Stimulated activated naive CD8-positive, alpha-beta T cell treated with anti-CD3 and anti-CD28 coated beads, Interleukin-15, amount 100 ng/mL, for 72 hours (primary cell): ENCODE results near the gene CBLB.

ENCODE experiments used
- ATAC-seq: fragments of 150-1000 bp; cut with Tn5 transposase; 2 replicates; pipeline ENCODE4 v1.10.0; 2021; ENCODE audit warnings: mild to moderate bottlenecking, moderate library complexity
- DNase-seq, 2 donors: peaks; one replicate each; pipeline ENCODE4 v3.0.0; 2021 to 2022
- H3K27ac Mint-ChIP-seq, 2 donors: one replicate each; pipeline ENCODE4 v1.8.0; 2022; ENCODE audit warnings: mild to moderate bottlenecking in 2 of 2, mixed read lengths in 2 of 2, moderate library complexity in 2 of 2
- H3K27me3 Mint-ChIP-seq: one replicate; pipeline ENCODE4 v1.8.0; 2022; ENCODE audit warnings: mixed read lengths
- H3K4me1 Mint-ChIP-seq: one replicate; pipeline ENCODE4 v1.8.0; 2022; ENCODE audit warnings: mild to moderate bottlenecking, mixed read lengths
- H3K4me3 Mint-ChIP-seq, 2 donors: one replicate each; pipeline ENCODE4 v1.8.0; 2022; ENCODE audit warnings: mild to moderate bottlenecking in 2 of 2, mixed read lengths in 2 of 2, moderate library complexity in 1 of 2
- H3K9me3 Mint-ChIP-seq, 2 donors: one replicate each; pipeline ENCODE4 v1.8.0; 2022; ENCODE audit warnings: mixed read lengths in 2 of 2

The CBLB gene

DNA sequence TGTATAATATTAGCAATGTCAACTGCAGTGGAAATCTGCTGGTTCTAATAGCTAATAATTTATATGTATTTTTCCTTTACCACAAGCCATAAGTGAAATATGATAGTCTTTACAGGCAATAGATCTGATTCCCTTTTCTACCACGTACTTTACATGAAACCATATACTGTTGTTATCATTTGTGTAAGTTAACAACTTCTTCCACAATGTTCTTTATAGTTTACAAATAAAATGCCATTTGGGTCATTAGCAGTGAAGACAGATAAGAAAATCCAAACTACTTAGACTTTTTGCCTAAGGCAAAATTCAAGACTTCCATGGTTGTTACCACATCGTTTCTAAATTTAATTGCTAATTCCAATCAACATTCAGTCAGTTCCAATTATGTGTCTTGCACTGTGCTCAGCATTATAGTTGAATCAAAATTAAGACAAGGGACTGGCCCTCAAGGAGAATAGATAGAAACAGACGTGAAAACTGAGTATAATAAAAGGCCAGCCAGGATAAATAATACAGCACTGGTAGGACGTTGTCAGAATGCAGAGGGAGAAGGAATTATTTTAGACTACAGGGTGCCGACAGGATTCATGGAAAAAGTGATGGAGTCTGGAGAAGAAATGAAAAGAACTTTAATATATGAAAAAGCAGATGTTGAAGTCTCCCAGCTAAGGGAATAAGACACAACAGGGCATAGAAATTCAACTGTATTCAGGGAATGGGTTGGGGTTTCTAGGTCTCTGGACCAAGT lies 252.3 kb downstream of the CBLB start:
- H3K4me1 Mint-ChIP-seq = no peaks in the 10 kb centered on the region
- ATAC-seq = no peak
- H3K27me3 Mint-ChIP-seq = no peaks in the 10 kb centered on the region
- H3K27ac Mint-ChIP-seq = no peak overlapping the region
- no peak overlapping the region for H3K4me3 Mint-ChIP-seq
- no peak for DNase-seq
- H3K9me3 Mint-ChIP-seq = no peaks in the 10 kb centered on the region

DNA sequence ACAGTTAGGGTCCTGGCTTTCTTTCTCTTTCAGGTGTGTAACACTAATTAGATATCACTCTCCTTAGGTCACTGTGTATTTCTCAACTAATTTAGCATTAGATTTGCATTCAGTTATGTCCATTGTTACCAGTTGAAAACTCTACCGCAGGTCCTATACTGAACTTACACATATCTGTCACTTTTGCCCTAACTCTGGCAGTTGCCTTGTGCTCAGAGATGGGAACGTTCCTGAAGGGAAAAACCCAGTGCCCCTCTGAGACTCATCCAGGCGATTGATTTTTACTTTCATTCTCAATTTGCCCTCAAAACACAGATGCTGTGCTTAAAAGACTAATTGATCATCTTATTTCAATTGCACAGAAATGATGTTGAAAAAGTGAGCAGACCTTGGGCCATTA lies 253.0 kb downstream of the CBLB start:
- DNase-seq = no peak
- Mint-ChIP-seq H3K9me3 (no peaks in the 10 kb centered on the region), H3K4me3 (no peak overlapping the region), H3K27ac (no peak overlapping the region), H3K4me1 (no peaks in the 10 kb centered on the region), H3K27me3 (no peaks in the 10 kb centered on the region)
- no peak for ATAC-seq

DNA sequence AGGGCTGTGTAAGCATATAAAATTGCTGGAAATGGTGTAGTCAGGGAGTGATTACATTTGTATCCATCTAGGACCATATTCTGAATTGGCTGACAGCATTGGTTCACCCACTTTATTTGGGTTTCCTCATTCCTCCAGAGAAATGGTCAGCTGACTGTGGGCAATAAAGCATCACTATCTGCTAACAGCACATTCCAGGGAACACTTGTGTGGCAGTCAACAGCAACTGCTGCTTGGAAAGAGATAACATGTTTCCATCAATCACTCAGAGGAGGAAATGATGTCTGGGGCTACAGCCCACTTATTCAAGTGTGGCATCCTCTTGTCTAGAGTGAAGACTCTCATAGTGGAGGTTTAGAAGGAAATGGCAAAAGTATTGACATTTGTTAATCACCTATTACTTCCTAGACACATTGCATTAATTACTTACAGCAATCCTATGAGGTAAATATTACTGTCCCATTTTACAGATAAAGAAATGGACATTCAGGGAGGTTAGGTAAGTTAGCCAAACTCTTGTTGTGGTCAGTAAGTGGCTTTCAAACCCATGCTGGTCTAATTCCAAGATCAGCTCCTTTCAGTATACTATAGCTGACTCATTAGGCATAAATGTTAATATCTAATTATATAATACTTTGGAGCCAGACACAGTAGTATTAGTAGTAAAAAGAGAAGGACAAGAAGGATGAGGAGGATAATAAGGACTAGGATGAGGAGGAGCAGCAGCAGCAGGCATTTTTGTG lies 254.4 kb downstream of the CBLB start:
- H3K9me3 Mint-ChIP-seq = no peaks in the 10 kb centered on the region
- H3K4me1 Mint-ChIP-seq = no peaks in the 10 kb centered on the region
- H3K4me3 Mint-ChIP-seq = no peak overlapping the region
- no peaks in the 10 kb centered on the region for H3K27me3 Mint-ChIP-seq
- ATAC-seq (no peak), DNase-seq (no peak)
- peak overlapping the region in 1 of 2 donors; percentile 74 for H3K27ac Mint-ChIP-seq

DNA sequence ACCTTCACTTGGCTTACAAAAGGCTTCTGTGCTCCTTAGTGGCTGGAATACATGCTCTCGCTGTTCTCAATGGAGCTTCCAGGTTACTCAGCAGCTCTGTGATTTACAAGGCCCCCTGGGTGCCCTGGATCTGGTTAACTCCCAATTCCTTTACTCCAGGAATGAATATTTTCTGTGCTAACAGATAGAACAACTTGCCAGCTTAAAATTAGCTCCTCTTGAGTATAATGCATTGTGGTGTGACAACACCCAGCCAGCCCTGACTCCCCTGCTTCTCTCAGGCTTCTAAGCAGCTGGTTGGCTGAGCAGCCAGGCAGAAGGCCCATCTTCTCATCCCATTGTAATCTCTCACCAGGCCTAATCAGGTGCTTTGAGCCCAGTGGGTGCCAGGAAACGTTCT lies 255.7 kb downstream of the CBLB start:
- no peaks in the 10 kb centered on the region for H3K9me3 Mint-ChIP-seq
- no peak for ATAC-seq
- H3K4me3 Mint-ChIP-seq = no peak overlapping the region
- no peaks in the 10 kb centered on the region for H3K27me3 Mint-ChIP-seq
- no peak for DNase-seq
- H3K4me1 Mint-ChIP-seq = no peaks in the 10 kb centered on the region
- H3K27ac Mint-ChIP-seq = no peak overlapping the region

DNA sequence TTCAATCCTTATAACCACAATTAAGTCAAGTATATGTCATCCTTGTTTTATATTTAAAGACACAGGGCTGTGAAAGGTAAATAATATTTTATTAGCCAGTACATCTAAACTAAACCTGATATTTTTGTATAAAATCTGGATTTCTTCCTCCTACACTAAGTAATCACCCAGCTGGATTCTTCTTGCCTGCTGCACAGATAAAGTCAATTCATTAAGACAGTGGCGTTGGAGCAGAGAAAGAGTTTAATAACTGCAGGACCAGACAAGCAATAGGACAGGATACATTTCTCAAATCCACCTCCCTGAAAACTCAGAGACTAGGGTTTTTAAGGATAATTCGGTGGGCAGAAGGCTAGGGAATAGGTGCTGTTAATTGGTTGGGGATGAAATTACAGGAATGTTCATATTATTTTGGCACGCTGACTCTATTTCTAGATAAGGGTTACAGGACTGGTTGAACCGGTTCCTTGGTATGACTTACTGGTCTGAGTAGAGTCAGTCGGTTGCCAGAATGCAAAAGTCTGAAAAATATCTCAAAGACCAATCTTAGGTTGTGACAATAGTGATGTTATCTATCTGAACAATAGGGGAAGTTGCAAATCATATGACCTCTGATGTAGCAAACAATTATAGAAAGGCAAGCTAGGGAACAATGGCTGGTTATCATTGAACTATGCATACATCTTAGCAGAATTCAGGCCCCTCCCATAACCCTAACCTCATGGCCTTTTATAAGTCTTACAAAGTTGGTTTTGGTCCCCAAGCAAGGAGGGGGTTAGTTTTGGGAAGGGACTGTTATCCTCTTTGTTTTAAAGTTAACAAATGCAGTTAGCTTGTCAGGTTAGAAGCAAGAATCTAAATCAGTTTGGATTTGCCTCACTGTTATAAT lies 257.3 kb downstream of the CBLB start:
- H3K27me3 Mint-ChIP-seq = no peaks in the 10 kb centered on the region
- no peak for DNase-seq
- H3K4me3 Mint-ChIP-seq = no peak overlapping the region
- no peak for ATAC-seq
- no peaks in the 10 kb centered on the region for H3K9me3 Mint-ChIP-seq
- no peaks in the 10 kb centered on the region for H3K4me1 Mint-ChIP-seq
- no peak overlapping the region for H3K27ac Mint-ChIP-seq

DNA sequence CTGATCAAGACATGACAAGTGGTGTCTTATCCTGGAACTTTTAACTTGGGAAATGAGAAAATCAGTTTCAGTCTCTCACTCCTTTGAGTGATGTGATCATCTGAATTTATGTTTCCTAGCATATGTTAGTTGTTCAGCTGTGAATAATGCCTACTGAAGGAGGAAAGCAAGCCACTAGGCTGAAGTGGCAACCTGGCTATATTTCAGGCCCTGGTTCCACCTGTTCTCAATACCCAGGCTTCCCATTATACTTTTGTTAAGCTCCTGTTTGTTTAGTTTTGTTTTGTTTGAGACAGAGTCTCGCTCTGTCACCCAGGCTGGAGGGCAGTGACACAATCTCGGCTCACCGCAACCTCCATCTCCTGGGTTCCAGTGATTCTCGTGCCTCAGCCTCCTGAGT lies 258.3 kb downstream of the CBLB start:
- DNase-seq = no peak
- Mint-ChIP-seq H3K4me1 (no peaks in the 10 kb centered on the region), H3K27ac (no peak overlapping the region), H3K4me3 (no peak overlapping the region), H3K9me3 (no peaks in the 10 kb centered on the region), H3K27me3 (no peaks in the 10 kb centered on the region)
- ATAC-seq = no peak

DNA sequence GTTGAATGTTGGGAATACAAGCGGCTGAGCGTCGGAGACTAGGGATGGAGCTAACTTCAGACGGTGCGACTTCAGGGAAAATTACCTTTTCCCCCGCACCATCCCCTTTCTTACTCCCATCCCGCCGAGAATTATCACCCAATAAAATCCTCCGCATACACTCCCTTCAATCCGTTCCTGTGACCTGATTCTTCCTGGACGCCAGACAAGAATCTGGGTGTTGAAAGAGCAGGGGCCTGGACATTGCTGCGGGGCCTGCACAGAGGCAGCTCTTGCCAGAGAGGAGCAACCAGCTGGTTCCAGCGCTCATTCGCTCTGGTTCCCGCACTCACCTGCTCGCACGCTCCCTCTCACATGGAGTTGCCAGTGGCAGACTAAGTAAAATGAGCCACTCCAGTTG lies 260.2 kb downstream of the CBLB start:
- DNase-seq (no peak), ATAC-seq (no peak)
- Mint-ChIP-seq H3K4me3 (no peak overlapping the region), H3K4me1 (no peaks in the 10 kb centered on the region), H3K27me3 (no peaks in the 10 kb centered on the region), H3K27ac (no peak overlapping the region), H3K9me3 (no peaks in the 10 kb centered on the region)

DNA sequence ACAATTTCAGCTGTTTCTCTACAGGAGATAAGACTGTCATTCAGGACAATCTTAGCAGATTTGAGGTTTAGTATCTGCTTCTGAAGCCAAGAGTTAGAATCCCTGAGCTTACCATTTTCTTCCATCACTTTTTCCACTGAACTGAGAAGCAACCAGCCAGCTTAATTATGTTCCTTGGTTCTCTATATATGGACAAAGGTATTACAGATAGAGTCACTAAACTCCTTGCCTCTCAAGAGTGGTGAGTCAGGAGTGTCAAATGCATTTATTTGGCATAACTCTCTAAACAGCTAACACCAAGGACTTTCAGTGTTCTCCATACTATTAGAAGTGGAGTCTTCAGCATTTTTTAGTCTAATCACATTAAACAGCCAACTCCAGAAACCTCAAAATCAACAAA lies 262.8 kb downstream of the CBLB start:
- Mint-ChIP-seq H3K4me1 (no peaks in the 10 kb centered on the region), H3K27me3 (no peaks in the 10 kb centered on the region), H3K4me3 (no peak overlapping the region), H3K9me3 (no peaks in the 10 kb centered on the region), H3K27ac (no peak overlapping the region)
- ATAC-seq (no peak), DNase-seq (no peak)
